ENCODE data around the gene FBXL2.

DNA sequence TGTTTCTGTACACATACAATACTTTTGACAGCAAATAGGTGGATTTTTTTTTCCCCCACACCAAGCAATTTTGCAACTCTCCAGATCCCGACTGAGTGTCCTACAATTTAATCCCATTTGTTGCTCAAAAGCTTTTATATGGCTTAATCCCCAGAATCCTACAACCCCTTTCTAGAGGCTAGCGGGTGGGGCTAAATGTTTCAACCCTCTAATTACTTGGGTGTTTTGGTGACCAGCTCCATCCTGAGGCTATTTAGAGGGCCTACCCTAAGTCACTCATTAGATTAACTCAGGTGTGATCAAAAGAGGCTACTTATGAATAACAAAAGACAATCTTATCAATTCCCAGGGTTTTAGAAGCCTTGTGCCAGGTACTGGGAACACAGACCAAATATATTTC, 21.0 kb upstream of the FBXL2 start:
- TF ChIP-seq, protein P1, sequence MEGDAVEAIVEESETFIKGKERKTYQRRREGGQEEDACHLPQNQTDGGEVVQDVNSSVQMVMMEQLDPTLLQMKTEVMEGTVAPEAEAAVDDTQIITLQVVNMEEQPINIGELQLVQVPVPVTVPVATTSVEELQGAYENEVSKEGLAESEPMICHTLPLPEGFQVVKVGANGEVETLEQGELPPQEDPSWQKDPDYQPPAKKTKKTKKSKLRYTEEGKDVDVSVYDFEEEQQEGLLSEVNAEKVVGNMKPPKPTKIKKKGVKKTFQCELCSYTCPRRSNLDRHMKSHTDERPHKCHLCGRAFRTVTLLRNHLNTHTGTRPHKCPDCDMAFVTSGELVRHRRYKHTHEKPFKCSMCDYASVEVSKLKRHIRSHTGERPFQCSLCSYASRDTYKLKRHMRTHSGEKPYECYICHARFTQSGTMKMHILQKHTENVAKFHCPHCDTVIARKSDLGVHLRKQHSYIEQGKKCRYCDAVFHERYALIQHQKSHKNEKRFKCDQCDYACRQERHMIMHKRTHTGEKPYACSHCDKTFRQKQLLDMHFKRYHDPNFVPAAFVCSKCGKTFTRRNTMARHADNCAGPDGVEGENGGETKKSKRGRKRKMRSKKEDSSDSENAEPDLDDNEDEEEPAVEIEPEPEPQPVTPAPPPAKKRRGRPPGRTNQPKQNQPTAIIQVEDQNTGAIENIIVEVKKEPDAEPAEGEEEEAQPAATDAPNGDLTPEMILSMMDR (IDR thresholded peaks at IDR 0.05; ENCODE audit: low read depth, low read length) = no peak
- no peak for TF ChIP-seq EZH2phosphoT487 (IDR thresholded peaks at IDR 0.05; ENCODE audit: low read depth)

Data from OCI-LY3 (cell line).